Small intestine (tissue), 7 donors: ENCODE measurements around the gene AQP9. TPM values are rescaled to one million over a fixed set of nuclear protein-coding genes. Genes with fewer than 3 reads are reported as not detected.

Experiments
- DNase-seq, 2 donors: peaks; one replicate each; pipeline versions ENCODE4 v3.0.0 to v3.0.0-alpha.2; 2013
- FAIRE-seq: peaks from 2 replicates; lab custom pipeline; 2012; peaks lifted over from hg19 to GRCh38; lab: Jason Lieb, UNC
- H3K27ac ChIP-seq, 3 donors: one replicate each; pipeline ENCODE4 v1.5.1; 2013; ENCODE audit warnings: low read length in 2 of 3, mild to moderate bottlenecking in 2 of 3, control low read depth in 1 of 3, inconsistent platforms in 1 of 3, low read depth in 1 of 3, moderate library complexity in 1 of 3
- H3K27me3 ChIP-seq, 3 donors: one replicate each; pipeline ENCODE4 v1.6.1; 2013; ENCODE audit warnings: low read length in 3 of 3, inconsistent platforms in 1 of 3; ENCODE audit not compliant: control insufficient read depth in 3 of 3, insufficient read depth in 3 of 3
- H3K36me3 ChIP-seq, 3 donors: one replicate each; pipeline ENCODE4 v1.6.1; 2013; ENCODE audit warnings: low read length in 3 of 3, inconsistent platforms in 1 of 3, low read depth in 1 of 3, mild to moderate bottlenecking in 1 of 3, moderate library complexity in 1 of 3; ENCODE audit not compliant: control insufficient read depth in 3 of 3, insufficient read depth in 2 of 3
- H3K4me1 ChIP-seq, 3 donors: one replicate each; pipeline ENCODE4 v1.6.1; 2013; ENCODE audit warnings: low read length in 2 of 3, inconsistent platforms in 1 of 3, low read depth in 1 of 3, mild to moderate bottlenecking in 1 of 3, moderate library complexity in 1 of 3; ENCODE audit not compliant: control insufficient read depth in 3 of 3, insufficient read depth in 2 of 3
- H3K4me3 ChIP-seq, 3 donors: one replicate each; pipeline ENCODE4 v1.5.1; 2013; ENCODE audit warnings: low read length in 3 of 3, control low read depth in 1 of 3, inconsistent platforms in 1 of 3, low read depth in 1 of 3, mild to moderate bottlenecking in 1 of 3, moderate library complexity in 1 of 3
- H3K9me3 ChIP-seq, 2 donors: one replicate each; pipeline ENCODE4 v1.6.1; 2013; ENCODE audit warnings: low read depth in 1 of 2, low read length in 1 of 2; ENCODE audit not compliant: control insufficient read depth in 2 of 2, insufficient read depth in 1 of 2
- WGBS, 3 donors: extraction: QIAGEN DNeasy Blood & Tissue Kit; methylation state at CpG; one replicate each; pipeline ENCODE4 v1.1.7; 2013; 5-methylcytosine and 5-hydroxymethylcytosine counted together
- polyA plus RNA-seq, 4 donors: library from polyadenylated mRNA; stranded (reverse) in 3 of 4; unstranded in 1 of 4; fragments of 200-250 nt in 3 of 4; fragments of 120-200 nt in 1 of 4; gene quantifications; one replicate each; pipeline versions ENCODE4 v1.2.1 to v1.2.3, GENCODE V29; 2013
- donor health status: healthy with polysubstance abuse.
- donor health status: control.
- donor health status: control.
- donor health status: Bipolar disorder and iron deficiency.
- donor health status: healthy.

Gene AQP9
- polyA plus RNA-seq, 4 donors = 0.03 to 2.2 (median 0.46) TPM

DNA sequence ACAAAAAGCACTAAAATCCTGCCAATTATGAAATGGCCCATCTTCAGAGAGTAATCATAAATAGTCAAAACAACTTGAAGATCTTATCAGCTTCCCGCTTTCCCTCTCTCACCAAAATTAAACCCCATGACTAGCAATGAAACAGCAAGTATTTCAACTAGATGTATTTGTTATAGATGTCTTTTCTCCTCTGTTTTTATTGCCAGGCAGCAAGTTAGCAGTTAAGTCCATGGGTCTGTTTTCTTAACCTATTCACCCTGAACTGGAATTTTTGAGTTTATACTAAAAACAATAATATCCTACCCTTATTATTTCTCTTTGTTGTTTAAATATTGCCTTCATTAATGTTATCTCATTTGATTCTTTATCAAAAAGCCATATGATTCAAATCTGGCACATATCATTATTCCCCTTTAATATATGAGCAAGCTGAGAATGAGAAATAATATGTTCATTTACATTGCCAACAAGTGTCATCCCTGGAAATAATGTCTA is 23.3 kb downstream of the AQP9 start:
- no peak for FAIRE-seq
- no peaks in the 10 kb centered on the region for H3K4me1 ChIP-seq
- no peaks in the 10 kb centered on the region for H3K36me3 ChIP-seq
- H3K27ac ChIP-seq = no peak overlapping the region
- WGBS, 3 donors = 38 to 76% (median 58%) methylated on average over 1 of the region's 1 CpG
- H3K27me3 ChIP-seq = peaks cover 0 to 21% (median 2%) of the 10 kb centered on the region in 3 donors
- no peak for DNase-seq
- no peaks in the 10 kb centered on the region for H3K9me3 ChIP-seq
- no peak overlapping the region for H3K4me3 ChIP-seq

DNA sequence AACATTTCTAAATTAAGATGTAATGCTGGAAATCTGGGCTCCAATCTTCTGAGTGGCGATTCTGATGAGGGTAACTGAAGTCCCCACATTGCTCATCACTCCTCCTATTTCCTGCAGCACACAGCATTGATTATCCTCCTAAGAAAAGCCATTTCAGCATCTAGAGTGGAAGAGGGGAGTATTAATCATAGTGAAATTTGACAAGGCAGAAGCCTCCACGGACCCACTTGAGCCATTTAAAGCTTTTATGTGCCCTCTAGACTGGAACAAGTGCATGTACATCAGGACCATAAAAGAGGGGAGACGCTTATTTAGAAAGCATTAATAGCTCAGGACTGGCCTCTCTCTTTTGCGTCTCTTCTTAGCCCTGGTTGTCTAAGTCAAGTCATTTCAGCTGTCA is 25.8 kb downstream of the AQP9 start:
- Histone ChIP-seq H3K4me3 (no peak overlapping the region), H3K36me3 (no peaks in the 10 kb centered on the region), H3K9me3 (no peaks in the 10 kb centered on the region), H3K27ac (no peak overlapping the region), H3K27me3 (peaks cover 0 to 28% (median 2%) of the 10 kb centered on the region in 3 donors), H3K4me1 (no peaks in the 10 kb centered on the region)
- DNase-seq = no peak
- FAIRE-seq = no peak
- 66 to 80% (median 73%) methylated on average over 4 of the region's 4 CpGs for WGBS, 3 donors

DNA sequence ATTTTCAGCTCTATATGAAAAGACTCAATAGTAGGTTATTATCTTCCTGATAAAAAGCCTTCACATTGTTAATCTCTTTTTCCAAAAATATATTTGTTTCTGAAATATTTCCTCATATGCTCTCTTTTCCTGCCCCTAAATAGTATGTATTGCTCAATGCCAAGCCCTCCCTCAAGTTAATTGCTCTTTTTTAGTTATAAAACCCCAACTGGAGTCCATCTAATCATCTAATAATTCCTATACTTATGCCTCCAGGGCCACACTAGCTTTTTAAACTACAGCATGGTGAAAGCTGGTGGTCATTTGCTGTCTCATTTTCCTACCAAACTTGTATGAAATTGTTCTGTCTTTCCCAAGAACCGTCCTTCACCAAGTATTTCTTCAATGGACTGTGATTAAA is 26.7 kb downstream of the AQP9 start:
- FAIRE-seq = no peak
- H3K27ac ChIP-seq = no peak overlapping the region
- WGBS, 3 donors = 70 to 85% (median 78%) methylated on average over 1 of the region's 1 CpG
- H3K27me3 ChIP-seq = peaks cover 0 to 27% (median 2%) of the 10 kb centered on the region in 3 donors
- DNase-seq = no peak
- H3K4me3 ChIP-seq = no peak overlapping the region
- no peaks in the 10 kb centered on the region for H3K36me3 ChIP-seq
- no peaks in the 10 kb centered on the region for H3K4me1 ChIP-seq
- no peaks in the 10 kb centered on the region for H3K9me3 ChIP-seq

DNA sequence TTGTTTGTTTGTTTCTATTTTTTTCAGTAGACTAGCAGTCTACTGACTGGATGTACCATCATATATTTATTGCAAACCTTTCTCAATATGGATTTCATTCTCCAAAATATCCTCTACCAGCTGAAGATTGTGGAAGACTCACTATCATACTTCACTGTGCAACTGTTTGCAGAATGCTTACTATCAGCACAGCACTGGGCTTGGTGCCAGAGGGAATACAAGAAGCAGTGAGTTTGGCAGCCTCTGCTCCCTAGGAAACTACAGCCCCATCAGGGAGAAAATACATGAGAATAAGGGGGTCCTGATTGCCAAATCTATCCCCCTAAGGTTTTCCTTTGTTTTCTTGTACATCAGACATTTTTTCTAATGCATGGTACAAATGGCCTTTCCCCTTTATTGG is 27.5 kb downstream of the AQP9 start:
- no peaks in the 10 kb centered on the region for H3K36me3 ChIP-seq
- FAIRE-seq (no peak), DNase-seq (peak; percentile 6 to 14)

DNA sequence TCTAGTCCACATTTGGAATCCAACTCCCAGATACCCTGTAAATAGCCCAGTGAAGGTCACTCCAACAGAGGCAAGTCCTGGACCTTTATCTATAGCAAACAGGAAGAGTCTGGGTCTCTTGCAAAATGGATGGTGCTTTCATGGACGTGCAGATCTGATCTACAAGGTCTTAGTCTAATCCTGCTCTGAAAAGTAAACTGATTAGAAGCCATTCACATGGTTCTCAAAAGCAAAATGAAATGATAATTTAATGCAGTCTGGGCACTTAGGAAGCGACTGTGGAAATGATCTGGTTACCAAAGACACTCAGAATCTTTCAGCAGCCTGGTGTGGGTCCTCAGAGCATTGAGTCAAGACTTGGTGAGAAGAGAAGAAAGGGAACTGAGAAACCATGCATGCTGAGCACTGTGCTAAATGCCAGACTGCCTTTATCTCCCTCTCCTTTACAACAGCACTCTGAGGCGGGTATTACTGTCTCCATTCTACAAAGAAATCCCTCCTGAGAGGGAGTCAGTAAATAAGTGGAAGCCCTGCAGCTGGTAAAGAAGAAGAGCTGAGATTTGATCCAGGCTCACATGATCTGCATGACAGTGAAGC is 29.0 kb downstream of the AQP9 start:
- DNase-seq = no peak
- 52 to 70% (median 53%) methylated on average over 3 of the region's 3 CpGs for WGBS, 3 donors
- no peaks in the 10 kb centered on the region for H3K4me1 ChIP-seq
- FAIRE-seq = no peak
- H3K36me3 ChIP-seq = no peaks in the 10 kb centered on the region
- no peaks in the 10 kb centered on the region for H3K9me3 ChIP-seq
- H3K27ac ChIP-seq = no peak overlapping the region
- no peak overlapping the region for H3K4me3 ChIP-seq
- peaks cover 0 to 19% (median 2%) of the 10 kb centered on the region in 3 donors for H3K27me3 ChIP-seq

More for the DNA sequence above, 27.5 kb downstream of the AQP9 start:
- Histone ChIP-seq H3K27me3 (peaks cover 0 to 24% (median 2%) of the 10 kb centered on the region in 3 donors), H3K4me3 (no peak overlapping the region), H3K9me3 (no peaks in the 10 kb centered on the region), H3K4me1 (no peaks in the 10 kb centered on the region), H3K27ac (no peak overlapping the region)

DNA sequence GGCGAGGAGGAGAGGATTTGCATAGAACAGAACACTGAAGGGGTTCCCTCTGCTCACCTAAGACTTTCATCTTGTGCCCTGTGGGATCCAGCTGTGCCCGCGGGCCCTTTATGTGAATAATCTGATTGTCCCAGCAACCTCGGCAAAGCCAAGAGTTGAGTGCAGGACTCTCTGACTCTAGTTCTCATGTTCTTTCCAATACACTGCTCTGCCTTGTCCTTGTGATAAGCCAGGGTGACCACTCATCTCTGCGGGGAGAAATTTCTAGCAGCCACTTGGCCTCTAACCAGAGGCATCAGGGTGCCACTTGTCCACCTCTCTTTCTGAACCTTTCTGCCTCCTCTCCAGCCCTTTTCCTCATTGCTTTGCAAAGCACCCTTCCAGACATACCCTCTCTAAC is 31.8 kb downstream of the AQP9 start:
- H3K4me1 ChIP-seq = no peaks in the 10 kb centered on the region
- no peaks in the 10 kb centered on the region for H3K9me3 ChIP-seq
- WGBS, 3 donors = 82 to 90% (median 86%) methylated on average over 5 of the region's 5 CpGs
- H3K27ac ChIP-seq = no peak overlapping the region
- peaks cover 0 to 22% (median 0%) of the 10 kb centered on the region in 3 donors for H3K27me3 ChIP-seq
- no peaks in the 10 kb centered on the region for H3K36me3 ChIP-seq
- FAIRE-seq = no peak
- H3K4me3 ChIP-seq = no peak overlapping the region
- no peak for DNase-seq

DNA sequence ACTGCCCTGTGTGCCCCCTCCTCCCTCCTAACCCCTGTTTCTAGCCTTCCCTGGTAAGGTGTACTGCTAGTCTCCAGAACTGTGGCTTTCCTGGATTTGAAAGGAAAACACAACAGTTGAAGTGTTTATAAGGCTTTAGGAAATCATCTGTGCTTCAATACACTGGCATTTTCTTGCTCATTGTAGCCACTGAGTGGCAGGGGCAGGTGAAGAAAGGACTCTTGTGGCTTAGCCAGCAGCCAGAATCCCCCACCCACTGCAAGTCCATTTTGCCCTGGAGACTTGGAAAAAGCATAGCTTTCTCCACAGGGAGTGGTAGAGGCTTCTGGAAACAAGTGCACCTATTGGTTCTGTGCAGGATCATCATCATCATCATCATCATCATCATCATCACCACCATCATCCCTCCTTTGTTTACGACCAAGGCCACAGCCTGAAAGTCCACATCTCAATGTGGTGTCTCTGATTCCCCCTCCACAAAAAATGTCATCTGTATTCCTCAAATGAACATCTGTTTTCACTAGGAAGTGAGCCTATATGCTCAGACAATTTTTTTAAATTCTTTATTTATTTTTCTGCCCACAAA is 33.4 kb downstream of the AQP9 start:
- no peak for FAIRE-seq
- no peaks in the 10 kb centered on the region for H3K4me1 ChIP-seq
- WGBS, 3 donors = 76 to 96% (median 86%) methylated on average over 1 of the region's 1 CpG
- no peak overlapping the region for H3K4me3 ChIP-seq
- DNase-seq = no peak
- no peak overlapping the region for H3K27ac ChIP-seq
- peaks cover 0 to 21% (median 0%) of the 10 kb centered on the region in 3 donors for H3K27me3 ChIP-seq
- H3K36me3 ChIP-seq = no peaks in the 10 kb centered on the region
- no peaks in the 10 kb centered on the region for H3K9me3 ChIP-seq

DNA sequence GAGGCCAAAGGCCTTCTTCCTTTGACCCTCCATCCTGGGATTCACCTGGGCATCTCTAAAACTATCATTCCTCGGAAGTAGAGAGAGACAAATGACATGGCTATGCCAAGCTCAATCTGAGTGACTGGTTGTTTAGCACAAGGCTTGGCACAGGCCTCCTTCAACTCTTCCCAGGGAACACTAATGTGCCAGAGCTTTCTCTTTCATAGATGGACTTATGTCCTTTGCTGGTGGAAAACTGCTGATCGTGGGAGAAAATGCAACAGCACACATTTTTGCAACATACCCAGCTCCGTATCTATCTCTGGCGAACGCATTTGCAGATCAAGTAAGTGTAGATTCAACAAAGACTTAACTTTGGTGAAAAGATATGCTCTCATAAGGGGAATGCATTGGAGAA is 36.5 kb downstream of the AQP9 start:
- Histone ChIP-seq H3K27ac (no peak overlapping the region), H3K4me3 (no peak overlapping the region), H3K9me3 (no peaks in the 10 kb centered on the region), H3K36me3 (no peaks in the 10 kb centered on the region), H3K4me1 (no peaks in the 10 kb centered on the region), H3K27me3 (peaks cover 0 to 8% (median 0%) of the 10 kb centered on the region in 3 donors)
- FAIRE-seq = no peak
- no peak for DNase-seq
- 90 to 94% (median 90%) methylated on average over 5 of the region's 5 CpGs for WGBS, 3 donors
